GM18867 (cell line): Measurements from ENCODE around the gene MAP3K6.
A peak's percentile ranks its signal among the peaks of the same experiment; 100 is the strongest.
"Not testable (repeated sequence)": the region's sequence is repeated elsewhere in the genome, so short reads cannot be mapped to it uniquely, and the experiment has no call there.

Experiments
- ATAC-seq: cut with Tn5 transposase; IDR thresholded peaks from one replicate; pipeline ENCODE4 v1.9.1; 2021; ENCODE audit warnings: mild to moderate bottlenecking, moderate library complexity; ENCODE audit not compliant: unreplicated experiment

Gene MAP3K6

DNA sequence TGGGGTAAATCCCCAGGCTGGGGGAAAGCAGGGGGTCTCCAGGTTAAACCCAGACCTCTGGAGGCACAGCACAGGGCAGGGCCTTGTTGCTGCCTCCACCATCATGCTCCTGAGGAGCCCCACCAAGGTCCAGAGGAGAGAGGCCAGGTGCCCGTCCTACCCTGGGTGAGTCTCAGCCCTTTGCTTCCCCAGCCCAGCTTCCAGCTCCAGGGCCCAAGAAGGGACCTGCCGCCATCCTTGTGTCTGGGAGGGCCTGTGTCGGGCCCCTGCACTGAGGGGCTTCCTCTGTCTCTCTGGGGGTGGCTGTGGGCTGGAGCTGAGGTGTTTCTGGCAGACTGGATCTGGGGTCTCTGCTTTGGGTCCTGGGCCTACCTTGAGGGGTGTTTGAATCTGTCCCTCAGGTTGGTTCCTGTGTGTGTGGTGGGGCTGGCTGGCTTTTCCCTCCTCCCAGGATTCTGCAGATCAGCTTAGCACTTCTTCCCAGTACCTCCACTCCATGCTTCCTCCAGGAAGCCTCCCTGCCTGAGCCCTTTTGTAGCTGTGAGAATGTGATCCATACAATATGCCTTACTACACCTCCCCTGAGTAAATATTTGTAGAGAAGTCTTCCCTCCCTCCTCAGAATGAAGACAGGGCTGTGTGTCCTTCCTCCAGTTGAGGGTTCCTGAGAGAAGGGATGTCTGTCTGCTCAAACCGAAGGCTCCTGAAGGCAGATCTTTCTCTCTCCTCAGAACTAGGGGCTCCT, 31.8 kb upstream of the MAP3K6 start:
- no peak for ATAC-seq

DNA sequence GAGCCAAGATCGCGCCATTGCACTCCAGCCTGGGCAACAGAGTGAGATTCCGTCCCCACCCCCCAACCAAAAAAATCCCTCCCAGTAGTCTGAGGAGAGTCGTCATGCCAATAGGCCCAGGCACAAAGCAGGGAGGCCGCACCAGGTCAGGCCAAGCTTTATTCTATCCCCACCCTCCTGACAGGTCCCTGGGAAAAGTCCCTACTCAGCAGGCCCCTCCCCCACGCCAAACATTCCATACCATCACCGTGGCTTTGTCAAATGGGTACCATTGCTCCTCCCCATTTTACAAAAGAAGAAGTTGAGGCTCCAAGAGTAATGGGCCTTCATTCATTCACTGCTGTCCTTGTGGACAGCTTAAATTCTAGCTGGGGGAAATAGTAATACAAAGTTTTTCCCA, 31.0 kb upstream of the MAP3K6 start:
- no peak for ATAC-seq

DNA sequence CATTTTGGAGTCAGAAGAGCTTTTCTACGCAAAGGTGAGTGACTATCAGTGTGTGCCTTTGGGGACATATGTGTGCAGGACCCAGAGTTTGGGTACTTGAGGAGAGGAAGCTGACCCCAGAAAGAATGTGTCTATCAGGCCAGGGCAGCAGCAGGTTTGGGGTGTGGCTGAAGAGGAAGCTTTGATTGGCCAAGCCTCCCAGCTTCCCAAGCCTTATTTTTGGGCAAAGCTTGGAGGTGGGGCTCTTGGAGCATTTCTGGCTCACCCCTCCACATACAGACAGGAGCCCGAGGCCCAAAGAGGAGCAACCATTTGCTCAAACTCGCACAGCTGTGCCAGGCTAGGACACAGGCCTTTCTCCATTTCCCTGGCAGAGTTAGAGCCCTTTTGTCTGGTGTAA, 30.3 kb upstream of the MAP3K6 start:
- no peak for ATAC-seq

DNA sequence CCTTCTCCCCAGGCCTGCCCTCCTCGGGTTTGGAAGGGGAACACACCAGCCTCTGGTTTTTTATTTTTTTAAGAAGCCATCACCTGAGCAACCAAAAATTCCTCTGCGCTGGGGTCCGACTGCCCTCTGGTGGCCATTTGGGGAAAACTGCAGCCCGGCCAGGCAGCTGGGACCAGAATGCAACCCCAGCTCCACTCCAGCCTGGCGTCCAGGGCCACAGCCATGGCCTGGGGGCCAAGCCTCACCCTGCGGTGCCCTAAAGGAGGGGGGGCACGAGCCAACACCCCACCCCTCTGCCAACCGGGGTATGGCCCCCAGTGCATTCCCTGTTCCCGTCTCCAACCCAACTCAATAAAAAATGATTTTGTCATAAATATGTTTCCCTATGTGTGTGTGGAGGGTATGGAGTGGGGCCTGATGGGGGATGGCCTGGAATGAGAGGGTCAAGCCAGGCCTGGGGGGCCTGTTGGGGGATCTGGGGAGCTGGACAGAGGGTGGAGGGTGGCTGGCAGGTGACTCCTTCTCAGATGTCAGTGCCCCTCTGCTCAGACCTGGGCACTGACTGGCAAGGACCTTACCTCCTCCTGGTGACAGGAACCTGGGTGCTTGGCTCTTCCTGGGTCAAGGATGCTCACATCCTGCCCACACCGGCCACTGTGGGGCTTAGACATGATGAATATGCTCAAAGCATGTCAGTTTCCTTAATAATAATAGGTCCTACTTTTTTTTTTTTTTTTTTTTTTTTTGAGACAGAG, 28.9 kb upstream of the MAP3K6 start:
- ATAC-seq, result no peak

DNA sequence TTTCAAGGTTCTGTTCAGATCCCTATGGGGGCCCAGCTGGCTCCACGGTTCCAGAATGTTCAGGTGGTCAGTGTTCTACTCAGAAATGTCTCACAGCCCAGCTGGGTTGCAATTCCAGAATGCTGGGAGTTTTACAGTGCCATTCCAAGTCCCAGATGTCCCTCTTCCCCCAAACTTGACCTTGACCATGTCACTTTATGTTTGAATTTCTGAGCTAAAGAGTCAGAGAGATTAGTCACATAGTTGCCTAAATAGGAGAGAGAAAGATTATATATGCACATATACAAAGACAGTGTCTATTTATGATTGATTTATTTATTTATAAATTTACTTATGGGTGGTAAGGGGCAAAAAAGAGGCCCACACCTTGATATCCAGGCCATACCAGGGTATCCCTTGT, 28.2 kb upstream of the MAP3K6 start:
- no peak for ATAC-seq

DNA sequence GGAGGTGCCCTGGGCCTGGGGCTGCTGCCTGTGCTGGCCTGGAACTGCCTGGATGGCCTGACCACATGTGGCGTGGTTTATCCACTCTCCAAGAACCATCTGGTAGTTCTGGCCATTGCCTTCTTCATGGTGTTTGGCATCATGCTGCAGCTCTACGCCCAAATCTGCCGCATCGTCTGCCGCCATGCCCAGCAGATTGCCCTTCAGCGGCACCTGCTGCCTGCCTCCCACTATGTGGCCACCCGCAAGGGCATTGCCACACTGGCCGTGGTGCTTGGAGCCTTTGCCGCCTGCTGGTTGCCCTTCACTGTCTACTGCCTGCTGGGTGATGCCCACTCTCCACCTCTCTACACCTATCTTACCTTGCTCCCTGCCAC, 27.5 kb upstream of the MAP3K6 start:
- ATAC-seq, result no peak

DNA sequence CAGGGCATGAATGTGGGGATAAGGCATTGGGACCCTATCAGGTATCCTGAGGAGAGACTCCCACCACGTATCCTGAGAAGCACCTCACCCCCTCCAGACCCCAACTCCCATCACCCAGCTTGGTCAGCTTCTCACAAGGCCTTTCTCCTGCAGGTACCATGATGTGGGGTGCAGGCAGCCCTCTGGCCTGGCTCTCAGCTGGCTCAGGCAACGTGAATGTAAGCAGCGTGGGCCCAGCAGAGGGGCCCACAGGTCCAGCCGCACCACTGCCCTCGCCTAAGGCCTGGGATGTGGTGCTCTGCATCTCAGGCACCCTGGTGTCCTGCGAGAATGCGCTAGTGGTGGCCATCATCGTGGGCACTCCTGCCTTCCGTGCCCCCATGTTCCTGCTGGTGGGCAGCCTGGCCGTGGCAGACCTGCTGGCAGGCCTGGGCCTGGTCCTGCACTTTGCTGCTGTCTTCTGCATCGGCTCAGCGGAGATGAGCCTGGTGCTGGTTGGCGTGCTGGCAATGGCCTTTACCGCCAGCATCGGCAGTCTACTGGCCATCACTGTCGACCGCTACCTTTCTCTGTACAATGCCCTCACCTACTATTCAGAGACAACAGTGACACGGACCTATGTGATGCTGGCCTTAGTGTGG, 27.0 kb upstream of the MAP3K6 start:
- ATAC-seq, result no peak

DNA sequence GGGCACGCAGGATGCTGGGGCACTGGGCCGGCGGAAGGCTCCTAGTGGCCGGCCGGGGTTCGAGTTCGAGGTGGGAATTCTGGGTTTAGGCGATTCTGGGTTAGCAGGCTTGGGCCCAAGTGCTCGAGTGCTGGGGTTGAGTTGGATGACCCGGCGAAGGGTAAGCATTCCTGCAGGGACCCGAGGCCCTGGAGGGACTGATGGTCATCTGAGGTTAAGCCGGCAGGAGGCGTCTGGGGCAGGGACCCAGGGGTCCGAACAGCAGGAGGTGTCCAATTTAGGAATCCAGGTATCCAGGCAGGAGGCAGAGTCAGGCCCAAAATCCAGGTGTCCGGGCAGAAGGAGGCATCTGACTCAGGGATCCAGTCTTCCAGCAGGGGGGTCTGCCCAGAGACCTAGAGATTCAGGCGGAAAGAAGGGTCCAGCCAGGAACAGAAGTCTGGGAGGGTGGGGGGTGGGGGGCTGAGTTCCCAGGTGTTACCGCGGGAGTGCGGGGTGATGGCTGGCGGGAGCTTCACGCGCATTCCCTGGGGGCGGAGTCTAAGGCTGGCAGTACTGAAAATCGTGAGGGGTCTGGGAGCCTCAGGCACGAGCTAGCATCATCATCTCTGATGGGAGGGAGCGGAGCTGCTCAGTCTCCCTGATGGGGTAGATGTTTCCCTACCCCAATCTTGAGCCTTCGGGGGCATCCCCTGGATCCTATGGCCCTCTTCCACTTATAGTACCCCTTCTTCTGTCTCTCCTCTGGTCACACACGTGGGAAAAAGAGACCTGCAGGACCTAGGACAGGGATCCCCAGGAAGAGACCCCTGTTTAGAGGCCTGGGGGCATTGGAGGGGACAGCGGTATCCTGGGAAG, 26.2 kb upstream of the MAP3K6 start:
- ATAC-seq, result peak; percentile 3

DNA sequence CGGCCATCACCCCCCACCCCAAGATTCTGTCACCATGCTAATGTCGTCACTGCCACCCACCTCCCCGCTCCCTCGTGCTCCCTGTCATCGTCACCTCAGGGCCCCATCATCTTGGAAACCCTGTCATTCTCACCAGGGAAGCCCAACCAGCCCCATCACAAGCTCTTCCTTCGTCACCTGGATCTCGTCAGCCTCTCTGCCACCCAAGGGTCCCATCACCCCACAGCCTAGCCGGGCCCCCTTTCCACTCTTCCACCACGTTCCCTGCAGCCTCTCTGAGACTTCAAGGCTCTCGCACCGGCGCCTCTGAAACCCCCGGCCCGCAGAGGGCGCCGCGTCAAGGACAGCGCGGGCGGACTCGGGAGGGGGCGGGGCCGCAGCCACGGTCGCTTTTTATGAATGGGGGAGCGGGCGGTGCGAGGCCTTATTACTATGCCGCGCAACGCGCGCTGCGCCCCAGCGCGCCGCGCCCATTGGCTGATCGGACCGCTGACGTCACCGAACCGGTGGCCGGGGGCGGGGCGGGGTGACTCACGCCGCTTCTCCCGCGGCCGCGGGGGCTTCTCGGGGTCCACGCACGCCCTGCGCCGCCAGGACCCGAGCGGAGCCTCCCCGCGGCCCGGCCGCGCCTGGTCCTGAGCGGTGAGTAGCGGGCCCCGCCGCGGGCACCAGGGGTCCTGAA, 25.5 kb upstream of the MAP3K6 start, which contains the start of gene GPR3:
GPR3 (plus strand) TSS at position 527 of the 682 bp plus-strand sequence. CDS start 1,177 bp downstream, outside the sequence.
- ATAC-seq, result peak; percentile 78

DNA sequence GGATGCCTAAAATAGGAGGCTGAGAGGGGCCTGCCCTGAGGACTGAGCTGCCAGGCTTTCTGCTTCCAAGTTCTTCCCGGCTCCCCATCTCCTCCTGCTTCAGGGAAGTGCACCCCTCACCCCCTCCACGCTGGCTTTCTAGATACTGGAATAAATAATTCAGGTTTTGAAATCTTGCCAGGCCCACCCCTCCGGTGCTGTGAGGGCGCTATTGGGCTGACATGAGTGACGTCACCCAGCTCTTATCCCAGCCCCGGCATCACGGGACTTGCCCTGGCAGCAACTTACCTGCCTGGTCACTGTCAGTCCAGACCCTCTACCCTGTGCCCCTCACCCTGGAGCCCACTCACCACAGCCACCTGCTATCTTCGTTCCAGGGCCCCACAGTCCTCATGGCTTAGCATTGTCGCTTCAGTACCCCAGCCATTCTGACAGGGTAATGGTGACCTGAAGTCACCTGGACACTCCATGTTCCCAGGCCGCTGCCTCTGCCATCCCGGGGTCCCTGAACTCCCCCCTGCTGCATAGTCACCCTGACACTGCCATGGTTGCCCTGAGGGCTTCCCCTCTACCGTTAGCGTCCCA, 24.8 kb upstream of the MAP3K6 start:
- no peak for ATAC-seq

DNA sequence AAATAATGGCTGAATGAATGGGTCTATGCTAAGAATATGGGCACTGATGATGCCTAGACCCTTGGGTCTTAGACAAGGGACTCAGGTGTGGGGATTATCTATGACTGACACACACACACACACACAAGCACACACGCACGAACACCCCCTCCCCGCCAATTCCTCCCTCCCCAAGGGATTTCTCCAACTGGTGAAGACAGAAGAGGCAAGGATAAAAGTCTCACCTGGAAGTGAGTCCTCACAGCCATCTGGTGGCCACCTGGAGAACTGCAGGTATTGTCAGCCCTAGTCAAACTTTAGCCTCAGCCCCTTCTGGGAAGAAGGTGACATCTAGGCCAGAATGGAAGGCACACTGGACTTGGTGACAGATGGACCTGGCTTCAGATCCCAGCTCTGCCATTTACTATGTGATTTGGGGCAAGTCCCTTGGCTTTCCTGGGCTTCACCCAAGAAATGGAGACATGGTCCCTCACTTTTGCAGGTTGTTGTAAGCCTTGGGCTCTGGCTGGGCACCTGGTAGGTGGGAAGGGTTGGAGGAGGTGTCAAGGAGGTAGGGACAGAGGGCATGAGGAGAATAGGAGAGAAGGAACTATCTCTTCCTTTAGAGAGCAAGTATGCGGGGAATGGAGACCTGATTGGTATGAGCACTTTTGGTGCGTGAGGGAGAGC, 21.7 kb upstream of the MAP3K6 start:
- ATAC-seq, result no peak

DNA sequence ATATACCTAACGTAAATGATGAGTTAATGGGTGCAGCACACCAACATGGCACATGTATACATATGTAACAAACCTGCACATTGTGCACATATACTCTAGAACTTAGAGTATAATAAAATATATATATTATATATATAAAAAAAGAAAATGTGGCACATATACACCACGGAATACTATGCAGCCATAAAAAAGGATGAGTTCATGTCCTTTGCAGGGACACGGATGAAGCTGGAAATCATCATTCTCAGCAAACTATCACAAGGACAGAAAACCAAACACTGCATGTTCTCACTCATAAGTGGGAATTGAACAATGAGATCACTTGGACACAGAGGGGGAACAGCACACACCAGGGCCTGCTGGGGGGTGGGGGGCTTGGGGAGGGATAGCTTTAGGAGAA, 18.0 kb upstream of the MAP3K6 start:
- not testable (repeated sequence) for ATAC-seq

DNA sequence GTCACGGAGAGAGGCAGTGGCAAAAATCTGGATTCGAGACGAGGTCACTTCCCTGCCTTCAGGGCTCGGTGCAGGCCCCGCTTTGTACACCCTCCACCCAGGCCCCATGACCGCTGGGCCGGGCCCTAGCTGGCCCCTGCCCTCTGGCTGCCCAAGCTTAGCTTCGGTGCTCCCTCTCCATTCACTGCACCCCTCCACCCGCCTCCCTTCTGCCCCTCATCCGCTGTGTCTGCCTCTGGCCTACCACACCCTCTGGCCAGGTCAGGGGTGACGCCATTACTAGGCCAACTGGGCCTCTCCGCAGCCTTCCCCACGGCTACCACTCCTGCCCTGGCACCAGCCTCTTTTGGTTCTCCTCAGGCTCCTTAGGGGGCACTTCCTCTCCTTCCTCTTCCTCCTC, 16.9 kb upstream of the MAP3K6 start:
- ATAC-seq, result no peak

DNA sequence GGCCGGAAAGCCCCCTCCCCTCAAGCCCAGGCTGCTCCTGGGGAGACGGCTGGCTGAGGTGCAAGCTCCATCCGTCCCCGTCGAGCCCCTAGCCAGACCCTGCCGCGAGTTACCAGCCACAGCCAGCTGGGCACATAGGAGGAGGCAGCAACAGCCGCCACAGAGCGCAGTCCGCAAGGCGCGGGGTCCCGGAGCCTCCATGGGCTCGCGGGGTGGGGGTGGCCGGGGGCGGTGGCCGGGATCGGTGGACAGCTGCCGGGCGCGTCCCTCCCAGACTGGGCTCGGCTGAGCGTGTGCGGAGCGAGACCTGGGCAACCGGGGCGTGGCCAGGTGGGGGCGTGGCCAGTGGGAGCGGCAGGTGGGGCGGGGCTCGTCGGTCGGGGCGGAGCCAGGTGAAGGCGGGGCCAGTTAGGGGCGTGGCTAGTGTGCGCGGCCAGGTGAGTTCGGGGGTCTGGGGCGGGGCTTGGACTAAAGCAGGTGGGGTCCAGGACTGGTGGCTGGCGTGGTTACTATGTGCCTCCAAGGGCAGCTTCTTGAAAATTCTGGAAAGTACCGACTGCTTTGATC, 16.4 kb upstream of the MAP3K6 start, which contains the start of gene CD164L2:
CD164L2 (minus strand) TSS at position 295 of the 567 bp plus-strand sequence; CDS start at position 201, 94 bp downstream.
- ATAC-seq, result no peak

DNA sequence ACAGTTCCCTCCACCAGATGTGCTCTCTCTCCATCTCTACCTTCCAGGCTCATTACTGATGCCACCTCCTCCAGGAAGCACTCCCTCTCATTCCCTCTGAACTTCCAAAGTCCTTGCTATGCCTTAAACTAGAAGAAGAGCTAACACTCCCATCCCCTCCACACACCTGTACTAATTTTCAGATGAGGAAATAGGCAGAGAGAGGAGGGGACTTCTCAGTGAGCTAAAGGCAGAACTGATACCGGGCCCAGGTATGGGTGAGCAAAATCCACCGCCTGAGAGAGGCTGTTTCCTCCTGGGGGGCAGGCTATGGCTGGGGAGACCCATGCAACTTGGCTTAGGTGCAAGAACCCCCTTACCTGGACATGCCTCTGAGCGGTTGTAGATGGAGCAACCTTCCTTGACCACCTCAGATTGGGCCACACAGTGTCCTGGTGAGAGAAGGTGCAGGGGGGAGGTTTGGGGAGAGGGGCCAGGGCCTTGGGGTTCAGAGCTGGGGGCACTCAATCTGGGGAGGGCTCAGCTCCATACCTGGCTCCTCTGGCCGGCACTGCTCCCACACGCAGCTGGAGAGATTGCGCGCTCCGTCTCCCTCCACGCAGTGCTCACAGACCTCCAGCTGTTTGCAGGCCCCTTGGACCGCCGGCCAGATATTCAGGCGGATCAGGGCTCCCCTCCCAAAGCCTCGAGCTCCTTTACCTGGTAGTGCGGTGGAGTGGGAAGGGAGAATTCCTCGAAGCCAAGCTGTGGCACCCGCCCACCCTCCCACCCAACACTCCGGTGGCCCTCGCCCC, 15.4 kb upstream of the MAP3K6 start:
- no peak for ATAC-seq

DNA sequence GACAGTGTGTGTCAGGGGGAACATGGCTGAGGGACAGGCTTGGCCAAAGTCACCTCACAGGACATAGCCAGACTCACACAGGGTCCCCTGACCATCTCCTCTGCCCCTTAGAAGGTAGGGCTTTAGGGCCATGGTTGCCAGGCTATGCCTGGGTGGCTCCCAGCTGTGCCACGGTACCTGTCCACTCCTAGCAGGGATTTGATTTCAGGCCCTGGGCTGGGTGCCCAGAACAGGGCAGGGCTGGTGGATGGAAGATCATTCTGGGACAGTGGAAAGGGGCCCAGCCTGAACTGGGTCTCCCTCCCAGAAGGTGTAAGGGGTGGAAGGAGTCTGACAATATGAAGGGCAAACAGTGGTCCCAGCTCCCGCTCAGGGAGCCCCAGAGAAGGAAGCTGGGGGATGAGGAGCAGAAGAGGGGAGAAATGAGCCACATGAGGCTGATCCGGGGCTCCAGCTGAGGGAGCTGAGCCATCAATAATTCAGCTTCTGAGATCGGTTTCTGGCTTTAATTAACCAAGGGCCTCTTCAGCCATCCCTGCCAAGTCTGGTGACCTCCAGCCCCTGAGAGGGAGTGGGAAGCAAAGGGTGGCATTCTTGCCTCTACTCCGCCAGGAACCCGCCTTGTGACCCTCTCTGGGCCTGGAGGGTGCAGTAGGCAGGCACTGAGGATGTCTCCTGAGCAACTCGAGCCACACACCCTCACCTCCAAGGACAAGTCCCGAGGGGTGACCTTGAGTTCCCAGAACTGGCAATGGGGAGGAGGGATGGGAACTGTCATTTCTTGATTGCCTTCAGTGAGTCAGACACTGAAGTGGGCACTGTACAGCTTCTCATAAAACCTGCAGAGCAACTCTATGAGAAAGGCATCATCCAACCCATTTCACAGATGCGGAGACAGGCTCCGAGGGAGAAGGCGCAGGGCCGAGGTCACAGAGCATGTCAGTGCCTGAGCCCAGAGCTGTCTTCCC, 14.3 kb upstream of the MAP3K6 start:
- ATAC-seq, result no peak

DNA sequence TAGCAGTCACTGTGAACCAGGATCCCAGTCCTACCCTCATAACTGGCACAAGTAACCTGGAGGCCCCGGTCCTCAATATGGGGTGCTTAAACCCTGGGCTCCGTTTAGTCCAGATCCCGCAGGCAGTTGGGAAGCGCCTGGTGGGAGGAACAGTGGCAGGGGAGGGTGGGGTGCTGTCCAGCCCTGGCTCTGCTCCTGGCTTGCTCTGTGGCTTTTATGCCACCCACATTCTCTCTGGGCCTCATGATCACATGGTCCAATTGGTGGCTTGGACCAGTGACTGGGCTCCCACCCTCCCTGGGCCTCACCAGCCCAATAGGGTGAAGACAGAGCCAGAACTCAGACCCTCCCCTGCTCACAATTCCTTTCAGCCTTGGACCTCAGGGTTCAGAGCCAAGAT, 13.5 kb upstream of the MAP3K6 start:
- no peak for ATAC-seq
